Vagina (tissue), 2 donors: ENCODE data around the gene NPM3. TPM values are rescaled to one million over a fixed set of nuclear protein-coding genes. Genes with fewer than 3 reads are reported as not detected.

Experiments used
- DNase-seq, 2 donors: peaks; one replicate each; pipeline ENCODE4 v3.0.0-alpha.2; 2017; ENCODE audit errors: extremely low spot score in 2 of 2
- H3K27ac ChIP-seq: fragments of 200-600 bp; sonication (generic); one replicate; pipeline ENCODE4 v1.5.1; 2019
- H3K27me3 ChIP-seq: fragments of 200-600 bp; sonication (generic); one replicate; pipeline ENCODE4 v1.5.1; 2019
- H3K36me3 ChIP-seq, 2 donors: fragments of 200-600 bp; sonication (generic); one replicate each; pipeline ENCODE4 v1.5.1; 2017 to 2019
- H3K4me1 ChIP-seq: fragments of 200-600 bp; sonication (generic); one replicate; pipeline ENCODE4 v1.5.1; 2019
- H3K4me3 ChIP-seq, 2 donors: fragments of 200-600 bp; sonication (generic); 1 replicate in 1 of 2; 2 replicates in 1 of 2; pipeline ENCODE4 v1.5.1; 2016 to 2019
- H3K9me3 ChIP-seq: fragments of 200-600 bp; sonication (generic); one replicate; pipeline ENCODE4 v1.5.1; 2019
- CTCF ChIP-seq, 3 experiments: fragments of 450-650 bp in 2 of 3; fragments of 200-600 bp in 1 of 3; sonication (generic) in 1 of 3; IDR thresholded peaks; one replicate each; pipeline ENCODE4 v1.5.1; 2017 to 2019; ENCODE audit warnings: antibody characterized with exemption in 3 of 3, mild to moderate bottlenecking in 2 of 3, moderate library complexity in 2 of 3
- POLR2A ChIP-seq, 2 donors: fragments of 450-650 bp; IDR thresholded peaks; one replicate each; pipeline ENCODE4 v1.6.1; 2017; ENCODE audit warnings: antibody characterized with exemption in 2 of 2, mild to moderate bottlenecking in 2 of 2, moderate library complexity in 2 of 2
- POLR2AphosphoS5 ChIP-seq, 2 donors: sonication (generic); formaldehyde crosslinking; IDR thresholded peaks; one replicate each; pipeline ENCODE4 v1.9.0; 2017; ENCODE audit warnings: antibody characterized with exemption in 2 of 2, mild to moderate bottlenecking in 2 of 2, low read depth in 1 of 2; ENCODE audit not compliant: insufficient read depth in 1 of 2
- intact Hi-C: fragments of 100-400 bp; cut with DNase I; formaldehyde crosslinking; loops from one replicate; pipeline ENCODE4 v1.15.1; 2023
- total RNA-seq: library from RNA; depleted of rRNA; stranded (reverse); fragments of >200 nt; gene quantifications from one replicate; pipeline ENCODE4 v1.2.3, GENCODE V29; 2016

Gene NPM3
- total RNA-seq, 1 donor from 2014 or later: 39.5 TPM

GRCh38 chr10:101816913-101817336 is 33.7 kb upstream of the NPM3 start:
- H3K4me3 ChIP-seq: peak overlapping the region; percentile 73 to 99
- no peak for DNase-seq
- H3K27me3 ChIP-seq: no peaks in the 10 kb centered on the region
- H3K4me1 ChIP-seq: peaks cover 48% of the 10 kb centered on the region
- peaks cover 0 to 6% of the 10 kb centered on the region in 2 donors for H3K36me3 ChIP-seq
- no peaks in the 10 kb centered on the region for H3K9me3 ChIP-seq
- intact Hi-C loops: no loop called here
- peak overlapping the region; percentile 99 for H3K27ac ChIP-seq
- TF ChIP-seq POLR2AphosphoS5 (IDR thresholded peaks at IDR 0.05; ENCODE audit: insufficient read depth in 1 of 2, low read depth in 1 of 2) (no peak), CTCF (IDR thresholded peaks at IDR 0.05) (no peak), POLR2A (IDR thresholded peaks at IDR 0.05) (no peak)

- H3K36me3 ChIP-seq: peaks cover 0 to 6% of the 10 kb centered on the region in 2 donors
- no peaks in the 10 kb centered on the region for H3K9me3 ChIP-seq
- H3K27ac ChIP-seq: peak overlapping the region; percentile 34
- H3K27me3 ChIP-seq: no peaks in the 10 kb centered on the region
- peaks cover 49% of the 10 kb centered on the region for H3K4me1 ChIP-seq
- DNase-seq: no peak
- intact Hi-C loops: no loop called here
- TF ChIP-seq CTCF (IDR thresholded peaks at IDR 0.05) (no peak), POLR2AphosphoS5 (IDR thresholded peaks at IDR 0.05; ENCODE audit: insufficient read depth in 1 of 2, low read depth in 1 of 2) (no peak)
- H3K4me3 ChIP-seq: peak overlapping the region; percentile 73 to 99
Measured at GRCh38 chr10:101816376-101816775, 33.1 kb upstream of the NPM3 start.

- intact Hi-C loops: no loop called here
- H3K4me1 ChIP-seq: peaks cover 45% of the 10 kb centered on the region
- peaks cover 0 to 18% of the 10 kb centered on the region in 2 donors for H3K36me3 ChIP-seq
- no peak overlapping the region for H3K27ac ChIP-seq
- peak overlapping the region; percentile 73 to 99 for H3K4me3 ChIP-seq
- DNase-seq: no peak
- H3K9me3 ChIP-seq: no peaks in the 10 kb centered on the region
- no peaks in the 10 kb centered on the region for H3K27me3 ChIP-seq
- no peak for TF ChIP-seq POLR2AphosphoS5 (IDR thresholded peaks at IDR 0.05; ENCODE audit: insufficient read depth in 1 of 2, low read depth in 1 of 2)
- no peak for TF ChIP-seq CTCF (IDR thresholded peaks at IDR 0.05)
- TF ChIP-seq POLR2A (IDR thresholded peaks at IDR 0.05): no peak
Measured at GRCh38 chr10:101814466-101815071, 31.3 kb upstream of the NPM3 start.

GRCh38 chr10:101812606-101813005 is 29.4 kb upstream of the NPM3 start:
- Histone ChIP-seq H3K27ac (no peak overlapping the region), H3K4me3 (no peak overlapping the region), H3K4me1 (peaks cover 48% of the 10 kb centered on the region), H3K9me3 (no peaks in the 10 kb centered on the region), H3K36me3 (peaks cover 0 to 31% of the 10 kb centered on the region in 2 donors), H3K27me3 (no peaks in the 10 kb centered on the region)
- no peak for TF ChIP-seq CTCF (IDR thresholded peaks at IDR 0.05)
- no peak for TF ChIP-seq POLR2A (IDR thresholded peaks at IDR 0.05)
- TF ChIP-seq POLR2AphosphoS5 (IDR thresholded peaks at IDR 0.05; ENCODE audit: insufficient read depth in 1 of 2, low read depth in 1 of 2): no peak
- no peak for DNase-seq
- intact Hi-C loops: no loop called here

GRCh38 chr10:101807158-101807557 is 23.9 kb upstream of the NPM3 start:
- H3K27ac ChIP-seq: no peak overlapping the region
- no peaks in the 10 kb centered on the region for H3K9me3 ChIP-seq
- H3K4me1 ChIP-seq: peaks cover 14% of the 10 kb centered on the region
- H3K27me3 ChIP-seq: no peaks in the 10 kb centered on the region
- DNase-seq: no peak
- intact Hi-C loops: no loop called here
- H3K36me3 ChIP-seq: peaks cover 0 to 76% of the 10 kb centered on the region in 2 donors
- TF ChIP-seq CTCF (IDR thresholded peaks at IDR 0.05) (no peak), POLR2A (IDR thresholded peaks at IDR 0.05) (no peak), POLR2AphosphoS5 (IDR thresholded peaks at IDR 0.05; ENCODE audit: insufficient read depth in 1 of 2, low read depth in 1 of 2) (no peak)
- H3K4me3 ChIP-seq: no peak overlapping the region
